OCI-LY3 (cell line): ENCODE data around the gene SULF2.

Experiments
- EZH2phosphoT487 ChIP-seq: fragments of 200-600 bp; shearing (Covaris generic); IDR thresholded peaks from 2 replicates; pipeline ENCODE4 v1.6.1; 2018; ENCODE audit warnings: antibody characterized with exemption, mixed run types, low read depth
- TF ChIP-seq, protein P1 (sequence below): fragments of 200-600, 300-600 bp; sonication (generic); IDR thresholded peaks from 2 replicates; pipeline ENCODE4 v1.5.1; 2014; ENCODE audit warnings: antibody characterized with exemption, low read length, low read depth

DNA sequence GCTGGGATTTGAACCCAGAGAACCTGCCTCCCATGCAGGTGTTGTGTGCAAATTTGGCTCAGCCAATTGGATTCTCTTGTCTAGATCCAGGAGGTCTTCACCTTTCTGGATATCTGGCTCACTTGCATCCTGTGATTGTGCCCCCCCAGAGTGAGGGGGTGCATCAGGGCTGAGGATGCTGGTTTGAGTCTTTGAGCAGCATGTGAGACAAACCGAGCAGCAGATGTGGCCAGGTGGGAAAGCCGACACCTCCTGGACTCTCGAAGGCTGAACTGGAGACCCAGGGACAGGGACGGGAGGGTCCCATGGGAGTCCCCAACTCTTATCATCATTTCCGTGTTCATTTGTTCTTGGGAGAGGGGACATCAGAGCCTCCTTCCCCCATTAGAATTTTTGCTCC is 30.6 kb upstream of the SULF2 start:
- TF ChIP-seq, protein P1, sequence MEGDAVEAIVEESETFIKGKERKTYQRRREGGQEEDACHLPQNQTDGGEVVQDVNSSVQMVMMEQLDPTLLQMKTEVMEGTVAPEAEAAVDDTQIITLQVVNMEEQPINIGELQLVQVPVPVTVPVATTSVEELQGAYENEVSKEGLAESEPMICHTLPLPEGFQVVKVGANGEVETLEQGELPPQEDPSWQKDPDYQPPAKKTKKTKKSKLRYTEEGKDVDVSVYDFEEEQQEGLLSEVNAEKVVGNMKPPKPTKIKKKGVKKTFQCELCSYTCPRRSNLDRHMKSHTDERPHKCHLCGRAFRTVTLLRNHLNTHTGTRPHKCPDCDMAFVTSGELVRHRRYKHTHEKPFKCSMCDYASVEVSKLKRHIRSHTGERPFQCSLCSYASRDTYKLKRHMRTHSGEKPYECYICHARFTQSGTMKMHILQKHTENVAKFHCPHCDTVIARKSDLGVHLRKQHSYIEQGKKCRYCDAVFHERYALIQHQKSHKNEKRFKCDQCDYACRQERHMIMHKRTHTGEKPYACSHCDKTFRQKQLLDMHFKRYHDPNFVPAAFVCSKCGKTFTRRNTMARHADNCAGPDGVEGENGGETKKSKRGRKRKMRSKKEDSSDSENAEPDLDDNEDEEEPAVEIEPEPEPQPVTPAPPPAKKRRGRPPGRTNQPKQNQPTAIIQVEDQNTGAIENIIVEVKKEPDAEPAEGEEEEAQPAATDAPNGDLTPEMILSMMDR = no peak
- no peak for TF ChIP-seq EZH2phosphoT487
